D721Med (cell line): Measurements from ENCODE around the gene CAPN10.

Experiments
- DNase-seq: peaks from one replicate; pipeline ENCODE4 v3.0.0; 2011; ENCODE audit warnings: low spot score; ENCODE audit not compliant: insufficient read length
- FAIRE-seq: peaks from 2 replicates; lab custom pipeline; 2011; peaks lifted over from hg19 to GRCh38; lab: Jason Lieb, UNC
- TF ChIP-seq, protein P1 (sequence below): IDR thresholded peaks from 2 replicates; pipeline ENCODE4 v1.5.1; 2012; ENCODE audit warnings: mild to moderate bottlenecking, control low read depth; ENCODE audit not compliant: insufficient read depth; ENCODE audit errors: missing control alignments

The CAPN10 gene

DNA sequence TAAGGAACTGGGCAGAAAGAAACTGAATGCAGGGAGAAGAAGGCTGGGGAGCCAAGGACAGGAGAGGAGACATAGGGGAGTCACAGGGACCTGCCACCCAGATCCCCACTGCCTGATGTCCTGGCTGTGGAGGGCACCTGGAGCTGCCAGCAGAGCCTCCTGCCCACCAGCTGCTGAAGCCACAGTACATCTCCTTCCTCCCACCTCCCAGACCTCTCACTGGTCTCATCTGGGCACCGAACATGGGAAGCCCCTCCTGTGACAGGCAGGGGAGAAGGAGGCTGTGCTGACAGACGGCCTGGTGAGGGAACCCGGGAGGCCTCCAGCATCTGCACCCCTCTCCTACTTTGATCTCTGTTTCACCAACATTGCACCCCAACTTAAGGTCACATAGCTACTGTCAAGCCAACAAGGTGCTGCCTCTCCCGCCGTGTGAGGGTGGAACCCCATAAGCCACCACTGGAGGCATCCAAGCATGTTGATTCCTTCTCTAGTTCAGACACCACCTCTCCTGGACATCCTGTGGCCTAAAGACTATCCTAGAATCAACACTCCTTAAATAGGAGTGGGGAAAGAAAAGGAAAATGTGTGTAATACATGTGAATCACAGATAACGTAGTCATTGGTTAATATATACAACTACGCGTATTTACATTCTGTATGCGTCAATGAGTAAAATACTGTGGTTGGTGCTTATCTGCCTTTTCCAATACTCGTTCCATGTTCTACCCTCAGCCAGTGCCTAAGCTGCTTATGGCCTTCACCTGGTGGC is 21.8 kb upstream of the CAPN10 start:
- FAIRE-seq (no peak), DNase-seq (no peak)
- TF ChIP-seq, protein P1, sequence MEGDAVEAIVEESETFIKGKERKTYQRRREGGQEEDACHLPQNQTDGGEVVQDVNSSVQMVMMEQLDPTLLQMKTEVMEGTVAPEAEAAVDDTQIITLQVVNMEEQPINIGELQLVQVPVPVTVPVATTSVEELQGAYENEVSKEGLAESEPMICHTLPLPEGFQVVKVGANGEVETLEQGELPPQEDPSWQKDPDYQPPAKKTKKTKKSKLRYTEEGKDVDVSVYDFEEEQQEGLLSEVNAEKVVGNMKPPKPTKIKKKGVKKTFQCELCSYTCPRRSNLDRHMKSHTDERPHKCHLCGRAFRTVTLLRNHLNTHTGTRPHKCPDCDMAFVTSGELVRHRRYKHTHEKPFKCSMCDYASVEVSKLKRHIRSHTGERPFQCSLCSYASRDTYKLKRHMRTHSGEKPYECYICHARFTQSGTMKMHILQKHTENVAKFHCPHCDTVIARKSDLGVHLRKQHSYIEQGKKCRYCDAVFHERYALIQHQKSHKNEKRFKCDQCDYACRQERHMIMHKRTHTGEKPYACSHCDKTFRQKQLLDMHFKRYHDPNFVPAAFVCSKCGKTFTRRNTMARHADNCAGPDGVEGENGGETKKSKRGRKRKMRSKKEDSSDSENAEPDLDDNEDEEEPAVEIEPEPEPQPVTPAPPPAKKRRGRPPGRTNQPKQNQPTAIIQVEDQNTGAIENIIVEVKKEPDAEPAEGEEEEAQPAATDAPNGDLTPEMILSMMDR, result no peak

GRCh38 chr2:240565333-240566202 is 21.0 kb upstream of the CAPN10 start:
- DNase-seq, result no peak
- FAIRE-seq, result no peak
- TF ChIP-seq, protein P1, result no peak

- no peak for DNase-seq
- TF ChIP-seq, protein P1, result peak; percentile 53
- no peak for FAIRE-seq
Measured at GRCh38 chr2:240566203-240567136, 20.1 kb upstream of the CAPN10 start.

GRCh38 chr2:240567137-240567871 is 19.2 kb upstream of the CAPN10 start:
- DNase-seq, result no peak
- no peak for FAIRE-seq

DNA sequence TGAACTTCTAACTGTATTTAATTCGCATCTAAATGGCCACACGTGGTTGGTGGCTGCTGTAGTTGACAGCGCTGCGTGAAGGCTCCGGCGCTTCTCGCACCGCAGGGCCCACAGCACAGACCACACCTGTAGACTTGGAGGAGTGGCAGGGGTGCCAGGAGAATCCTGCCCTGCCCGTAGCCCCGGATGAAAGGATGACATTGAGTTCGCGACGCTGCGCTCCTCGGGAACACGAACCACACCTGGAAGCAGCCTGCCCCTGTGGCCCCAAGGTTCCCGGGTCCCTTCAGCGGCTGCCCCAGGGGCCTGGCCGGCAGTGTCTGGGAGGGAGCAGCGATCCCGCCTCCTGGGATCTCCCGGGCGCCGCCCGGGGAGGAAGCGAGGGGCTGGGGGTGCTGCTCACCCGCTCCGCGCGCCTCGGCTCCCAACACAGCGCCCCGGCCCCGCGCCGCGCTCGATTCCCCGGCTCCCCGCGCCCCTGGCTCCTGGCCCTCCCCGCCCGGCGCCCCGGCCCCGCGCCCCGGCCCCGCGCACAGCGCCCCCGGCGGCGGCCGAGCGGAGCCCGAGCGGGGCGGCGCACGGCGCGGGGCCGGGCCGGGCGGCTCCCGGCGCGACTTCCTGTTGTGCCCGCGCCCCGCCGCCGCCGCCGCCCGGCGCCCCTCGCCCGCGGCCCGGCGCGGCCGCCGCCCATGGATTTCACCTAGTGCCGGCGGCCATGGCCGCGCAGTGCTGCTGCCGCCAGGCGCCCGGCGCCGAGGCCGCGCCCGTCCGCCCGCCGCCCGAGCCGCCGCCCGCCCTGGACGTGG is 18.5 kb upstream of the CAPN10 start, which contains the start of gene RNPEPL1:
Gene RNPEPL1 (plus strand): TSS at position 613 of the 806 bp plus-strand sequence. CDS start 103 bp downstream, at position 716.
- DNase-seq (no peak), FAIRE-seq (no peak)
- TF ChIP-seq, protein P1, result no peak

More at GRCh38 chr2:240567137-240567871, 19.2 kb upstream of the CAPN10 start:
- TF ChIP-seq, protein P1, result no peak
